AG04450 (cell line): ENCODE measurements around the gene DBNDD1. TPM values are rescaled to one million over a fixed set of nuclear protein-coding genes. Genes with fewer than 3 reads are reported as not detected.

ENCODE experiments used
- CTCF ChIA-PET: fragments of 300-600, 350-600 bp; formaldehyde crosslinking; extraction: SDS; loops from one replicate; lab custom pipeline; 2022; ENCODE audit warnings: antibody characterized with exemption, inconsistent platforms; lab: Charles Lee
- POLR2A ChIA-PET: fragments of 350-600 bp; formaldehyde crosslinking; extraction: SDS; loops from one replicate; lab custom pipeline; 2021; ENCODE audit warnings: antibody characterized with exemption, inconsistent platforms; lab: Yijun Ruan, JAX
- DNase-seq: peaks from one replicate; pipeline ENCODE4 v3.0.0-alpha.2; 2011; ENCODE audit warnings: low read depth, low spot score
- H3K27ac ChIP-seq: one replicate; pipeline ENCODE4 v1.5.1; 2012; ENCODE audit warnings: low read depth, low read length, control low read depth
- H3K27me3 ChIP-seq: one replicate; pipeline ENCODE4 v1.6.0; 2012; ENCODE audit warnings: low read length; ENCODE audit not compliant: control insufficient read depth, insufficient read depth
- H3K4me3 ChIP-seq: 2 replicates; pipeline ENCODE4 v1.5.1; 2011; ENCODE audit warnings: mild to moderate bottlenecking, low read depth, low read length, control low read depth
- H3K9me3 ChIP-seq: 2 replicates; pipeline ENCODE4 v1.5.1; 2012; ENCODE audit warnings: low read length; ENCODE audit not compliant: control insufficient read depth, insufficient read depth
- CTCF ChIP-seq: IDR thresholded peaks from 2 replicates; pipeline ENCODE4 v1.5.1; 2011; ENCODE audit warnings: low read depth, low read length, control low read depth, inconsistent platforms
- polyA plus RNA-seq: library from polyadenylated mRNA; depleted of rRNA; stranded (reverse); fragments of >200 nt; gene quantifications from 2 replicates; pipeline ENCODE4 v1.2.3, GENCODE V29; 2011; rRNA removed

DBNDD1 gene
- polyA plus RNA-seq, 1 experiment, result 9.2 TPM

GRCh38 chr16:89955001-89955685 is 64.1 kb downstream of the DBNDD1 start:
- H3K9me3 ChIP-seq, result no peaks in the 10 kb centered on the region
- POLR2A ChIA-PET, result no interaction called here
- no peak overlapping the region for H3K27ac ChIP-seq
- CTCF ChIA-PET, result no interaction called here
- no peak for TF ChIP-seq CTCF
- no peak overlapping the region for H3K4me3 ChIP-seq
- H3K27me3 ChIP-seq, result no peaks in the 10 kb centered on the region
- DNase-seq, result no peak

Other genes starting within 250 kb of the DBNDD1 start
- gene FANCA, start 202.8 kb downstream of the DBNDD1 start, polyA plus RNA-seq, result 6.9 and 7.3 TPM in 2 replicates
- 1.5 and 2.5 TPM in 2 replicates for gene SPIRE2, start 191.0 kb downstream of the DBNDD1 start, polyA plus RNA-seq
- gene TCF25, start 145.9 kb downstream of the DBNDD1 start, polyA plus RNA-seq, result 132 and 156 TPM in 2 replicates
- 3.9 and 4.8 TPM in 2 replicates for gene MC1R, start 100.6 kb downstream of the DBNDD1 start, polyA plus RNA-seq
- 129 and 173 TPM in 2 replicates for gene TUBB3, start 96.1 kb downstream of the DBNDD1 start, polyA plus RNA-seq
- gene DEF8, start 70.7 kb downstream of the DBNDD1 start, polyA plus RNA-seq, result 77.1 and 96.4 TPM in 2 replicates
- not detected in 2 replicates for gene PRDM7, start 57.9 kb upstream of the DBNDD1 start, polyA plus RNA-seq